GM18508 (cell line): ENCODE data around the gene UAP1L1.

Source experiments
- ATAC-seq: cut with Tn5 transposase; IDR thresholded peaks from one replicate; pipeline ENCODE4 v1.9.1; 2021; ENCODE audit warnings: moderate number of reproducible peaks; ENCODE audit not compliant: insufficient read depth, unreplicated experiment

The UAP1L1 gene

GRCh38 chr9:137089232-137089947, 12.1 kb downstream of the UAP1L1 start:
- no peak for ATAC-seq

GRCh38 chr9:137095664-137096517, 18.6 kb downstream of the UAP1L1 start:
- ATAC-seq, result peak; percentile 48

- ATAC-seq, result no peak
These were observed 19.6 kb downstream of the UAP1L1 start for GRCh38 chr9:137096785-137097546.

- no peak for ATAC-seq
These were observed 20.6 kb downstream of the UAP1L1 start for GRCh38 chr9:137097761-137098462.

- no peak for ATAC-seq
These were observed 21.9 kb downstream of the UAP1L1 start for GRCh38 chr9:137099231-137099630.

- no peak for ATAC-seq
These were observed 26.1 kb downstream of the UAP1L1 start for GRCh38 chr9:137103206-137103999.

GRCh38 chr9:137105814-137106661, 28.7 kb downstream of the UAP1L1 start:
- ATAC-seq, result no peak

- no peak for ATAC-seq
These were observed 29.4 kb downstream of the UAP1L1 start for GRCh38 chr9:137106662-137107250.

GRCh38 chr9:137107312-137107921, 30.1 kb downstream of the UAP1L1 start:
- ATAC-seq, result no peak

GRCh38 chr9:137107982-137108381, 30.7 kb downstream of the UAP1L1 start:
- no peak for ATAC-seq

GRCh38 chr9:137108608-137109249, 31.4 kb downstream of the UAP1L1 start:
- no peak for ATAC-seq

- ATAC-seq, result no peak
These were observed 32.2 kb downstream of the UAP1L1 start for GRCh38 chr9:137109250-137110146.

GRCh38 chr9:137110147-137110910, 33.0 kb downstream of the UAP1L1 start:
- ATAC-seq, result no peak

- ATAC-seq, result no peak
These were observed 33.8 kb downstream of the UAP1L1 start for GRCh38 chr9:137110911-137111787.
